Fibroblast of lung (primary cell): ENCODE measurements around the gene RYR2. TPM values are rescaled to one million over a fixed set of nuclear protein-coding genes. Genes with fewer than 3 reads are reported as not detected.

Experiments
- DNase-seq, 2 donors: peaks; one replicate each; pipeline versions ENCODE4 v3.0.0 to v3.0.0-alpha.2; 2010; ENCODE audit warnings: low read depth in 2 of 2
- H2AFZ ChIP-seq: 2 replicates; pipeline ENCODE4 v1.5.1; 2012; ENCODE audit warnings: low read length, control low read depth, inconsistent platforms
- H3K27ac ChIP-seq: 2 replicates; pipeline ENCODE4 v1.5.1; 2011; ENCODE audit warnings: low read length, control low read depth; ENCODE audit not compliant: insufficient read depth
- H3K27me3 ChIP-seq: 2 replicates; pipeline ENCODE4 v1.5.1; 2011; ENCODE audit warnings: mild to moderate bottlenecking, low read length; ENCODE audit not compliant: control insufficient read depth, insufficient read depth
- H3K36me3 ChIP-seq: 2 replicates; pipeline ENCODE4 v1.5.1; 2011; ENCODE audit warnings: low read length; ENCODE audit not compliant: control insufficient read depth, insufficient read depth
- H3K4me1 ChIP-seq: 2 replicates; pipeline ENCODE4 v1.5.1; 2011; ENCODE audit warnings: low read length; ENCODE audit not compliant: control insufficient read depth, insufficient read depth; ENCODE audit errors: extremely low read depth
- H3K4me2 ChIP-seq: 2 replicates; pipeline ENCODE4 v1.5.1; 2011; ENCODE audit warnings: low read length, control low read depth; ENCODE audit not compliant: insufficient read depth; ENCODE audit errors: extremely low read depth
- H3K4me3 ChIP-seq, 4 experiments: fragments of 200-600 bp in 1 of 4; sonication (generic) in 1 of 4; replicated peaks in 1 of 4; 2 replicates each; pipeline ENCODE4 v1.5.1; 2011 to 2016; ENCODE audit warnings: low read length in 4 of 4, low read depth in 3 of 4, mild to moderate bottlenecking in 3 of 4, control low read depth in 2 of 4, inconsistent platforms in 1 of 4, mixed read lengths in 1 of 4; ENCODE audit not compliant: insufficient read depth in 1 of 4; ENCODE audit errors: control extremely low read depth in 1 of 4
- H3K79me2 ChIP-seq: 2 replicates; pipeline ENCODE4 v1.5.1; 2012; ENCODE audit warnings: mild to moderate bottlenecking, low read length, inconsistent platforms; ENCODE audit not compliant: control insufficient read depth, insufficient read depth
- H3K9ac ChIP-seq: 2 replicates; pipeline ENCODE4 v1.5.1; 2011; ENCODE audit warnings: mild to moderate bottlenecking, low read length, control low read depth; ENCODE audit not compliant: insufficient read depth
- H3K9me3 ChIP-seq: 2 replicates; pipeline ENCODE4 v1.5.1; 2012; ENCODE audit warnings: low read depth, low read length; ENCODE audit not compliant: control insufficient read depth, insufficient read depth
- H4K20me1 ChIP-seq: 2 replicates; pipeline ENCODE4 v1.5.1; 2011; ENCODE audit warnings: low read length; ENCODE audit not compliant: control insufficient read depth, insufficient read depth; ENCODE audit errors: extremely low read depth
- EZH2 ChIP-seq: IDR thresholded peaks from 2 replicates; pipeline ENCODE4 v1.5.1; 2012; ENCODE audit warnings: low read length, control low read depth, mild to moderate bottlenecking; ENCODE audit errors: missing control alignments
- polyA plus RNA-seq, 2 donors: library from polyadenylated mRNA; depleted of rRNA in 1 of 2; stranded (reverse) in 1 of 2; unstranded in 1 of 2; fragments of >200 nt; gene quantifications; 2 replicates each; pipeline ENCODE4 v1.2.1, GENCODE V29; 2011 to 2012; ENCODE audit warnings: missing spikeins in 1 of 2
- total RNA-seq: library from RNA; depleted of rRNA; stranded (reverse); fragments of >200 nt; gene quantifications from 2 replicates; pipeline ENCODE4 v1.2.1, GENCODE V29; 2014
- TF ChIP-seq, protein P1 (sequence below), 2 donors: IDR thresholded peaks in 1 of 2; conservative IDR thresholded peaks in 1 of 2; 1 replicate in 1 of 2; 2 replicates in 1 of 2; pipeline ENCODE4 v1.5.1; 2011 to 2012; ENCODE audit warnings: low read length in 2 of 2, control low read depth in 1 of 2, inconsistent platforms in 1 of 2, low read depth in 1 of 2, mild to moderate bottlenecking in 1 of 2

RYR2 gene
- total and polyA plus RNA-seq, 2 donors (not counting 1 experiment from before 2014, with no cell fraction given), result 0.06 to 0.17 TPM

- no peaks in the 10 kb centered on the region for H4K20me1 ChIP-seq
- TF ChIP-seq EZH2, result no peak
- TF ChIP-seq, protein P1, sequence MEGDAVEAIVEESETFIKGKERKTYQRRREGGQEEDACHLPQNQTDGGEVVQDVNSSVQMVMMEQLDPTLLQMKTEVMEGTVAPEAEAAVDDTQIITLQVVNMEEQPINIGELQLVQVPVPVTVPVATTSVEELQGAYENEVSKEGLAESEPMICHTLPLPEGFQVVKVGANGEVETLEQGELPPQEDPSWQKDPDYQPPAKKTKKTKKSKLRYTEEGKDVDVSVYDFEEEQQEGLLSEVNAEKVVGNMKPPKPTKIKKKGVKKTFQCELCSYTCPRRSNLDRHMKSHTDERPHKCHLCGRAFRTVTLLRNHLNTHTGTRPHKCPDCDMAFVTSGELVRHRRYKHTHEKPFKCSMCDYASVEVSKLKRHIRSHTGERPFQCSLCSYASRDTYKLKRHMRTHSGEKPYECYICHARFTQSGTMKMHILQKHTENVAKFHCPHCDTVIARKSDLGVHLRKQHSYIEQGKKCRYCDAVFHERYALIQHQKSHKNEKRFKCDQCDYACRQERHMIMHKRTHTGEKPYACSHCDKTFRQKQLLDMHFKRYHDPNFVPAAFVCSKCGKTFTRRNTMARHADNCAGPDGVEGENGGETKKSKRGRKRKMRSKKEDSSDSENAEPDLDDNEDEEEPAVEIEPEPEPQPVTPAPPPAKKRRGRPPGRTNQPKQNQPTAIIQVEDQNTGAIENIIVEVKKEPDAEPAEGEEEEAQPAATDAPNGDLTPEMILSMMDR (conservative IDR thresholded peaks at IDR 0.05 in 1 of 2, IDR thresholded peaks at IDR 0.05 in 1 of 2; ENCODE audit: low read depth in 1 of 2, low read length in 2 of 2), result no peak
- no peaks in the 10 kb centered on the region for H3K9me3 ChIP-seq
- no peak overlapping the region for H3K9ac ChIP-seq
- H3K27me3 ChIP-seq, result no peaks in the 10 kb centered on the region
- H3K4me2 ChIP-seq, result no peak overlapping the region
- H3K27ac ChIP-seq, result no peak overlapping the region
- H3K79me2 ChIP-seq, result no peaks in the 10 kb centered on the region
- H3K4me3 ChIP-seq, result no peak overlapping the region
- no peaks in the 10 kb centered on the region for H3K36me3 ChIP-seq
- H2AFZ ChIP-seq, result no peak overlapping the region
- H3K4me1 ChIP-seq, result no peaks in the 10 kb centered on the region
- no peak for DNase-seq
Observed at GRCh38 chr1:237655778-237656177, 613.8 kb downstream of the RYR2 start.

DNA sequence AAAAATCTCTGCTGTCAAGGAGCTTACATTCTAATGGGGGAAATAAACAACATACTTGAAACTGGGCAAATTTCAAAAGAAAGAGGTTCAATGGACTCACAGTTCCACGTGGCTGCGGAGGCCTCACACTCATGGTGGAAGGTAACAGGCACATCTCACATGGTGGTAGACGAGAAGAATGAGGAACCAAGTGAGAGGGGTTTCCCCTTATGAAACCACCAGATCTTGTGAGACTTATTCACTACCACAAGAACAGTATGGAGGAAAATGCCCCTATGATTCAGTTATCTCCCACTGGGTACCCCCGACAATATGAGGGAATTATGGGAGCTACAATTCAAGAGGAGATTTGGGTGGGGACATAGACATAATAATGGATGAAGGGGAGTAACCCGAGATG is 622.4 kb downstream of the RYR2 start:
- H3K9me3 ChIP-seq, result no peaks in the 10 kb centered on the region
- no peak overlapping the region for H3K9ac ChIP-seq
- no peaks in the 10 kb centered on the region for H3K27me3 ChIP-seq
- H3K79me2 ChIP-seq, result no peaks in the 10 kb centered on the region
- H3K4me2 ChIP-seq, result no peak overlapping the region
- H3K27ac ChIP-seq, result no peak overlapping the region
- H3K4me3 ChIP-seq, result no peak overlapping the region
- H3K4me1 ChIP-seq, result no peaks in the 10 kb centered on the region
- no peak overlapping the region for H2AFZ ChIP-seq
- no peak for TF ChIP-seq EZH2
- TF ChIP-seq, protein P1 (conservative IDR thresholded peaks at IDR 0.05 in 1 of 2, IDR thresholded peaks at IDR 0.05 in 1 of 2; ENCODE audit: low read depth in 1 of 2, low read length in 2 of 2), result no peak
- no peak for DNase-seq
- no peaks in the 10 kb centered on the region for H3K36me3 ChIP-seq
- H4K20me1 ChIP-seq, result no peaks in the 10 kb centered on the region

GRCh38 chr1:237670302-237670701 is 628.3 kb downstream of the RYR2 start:
- Histone ChIP-seq H3K4me3 (no peak overlapping the region), H2AFZ (no peak overlapping the region), H3K9ac (no peak overlapping the region), H3K27ac (no peak overlapping the region), H3K4me2 (no peak overlapping the region), H3K36me3 (no peaks in the 10 kb centered on the region), H3K79me2 (no peaks in the 10 kb centered on the region), H3K9me3 (no peaks in the 10 kb centered on the region), H4K20me1 (no peaks in the 10 kb centered on the region), H3K4me1 (no peaks in the 10 kb centered on the region), H3K27me3 (no peaks in the 10 kb centered on the region)
- DNase-seq, result no peak
- TF ChIP-seq, protein P1 (conservative IDR thresholded peaks at IDR 0.05 in 1 of 2, IDR thresholded peaks at IDR 0.05 in 1 of 2; ENCODE audit: low read depth in 1 of 2, low read length in 2 of 2), result no peak
- no peak for TF ChIP-seq EZH2
